Measurements from ENCODE around the gene OR13J1.

GRCh38 chr9:35914301-35914807 lies 44.2 kb upstream of the OR13J1 start:
- TF ChIP-seq, protein P1, sequence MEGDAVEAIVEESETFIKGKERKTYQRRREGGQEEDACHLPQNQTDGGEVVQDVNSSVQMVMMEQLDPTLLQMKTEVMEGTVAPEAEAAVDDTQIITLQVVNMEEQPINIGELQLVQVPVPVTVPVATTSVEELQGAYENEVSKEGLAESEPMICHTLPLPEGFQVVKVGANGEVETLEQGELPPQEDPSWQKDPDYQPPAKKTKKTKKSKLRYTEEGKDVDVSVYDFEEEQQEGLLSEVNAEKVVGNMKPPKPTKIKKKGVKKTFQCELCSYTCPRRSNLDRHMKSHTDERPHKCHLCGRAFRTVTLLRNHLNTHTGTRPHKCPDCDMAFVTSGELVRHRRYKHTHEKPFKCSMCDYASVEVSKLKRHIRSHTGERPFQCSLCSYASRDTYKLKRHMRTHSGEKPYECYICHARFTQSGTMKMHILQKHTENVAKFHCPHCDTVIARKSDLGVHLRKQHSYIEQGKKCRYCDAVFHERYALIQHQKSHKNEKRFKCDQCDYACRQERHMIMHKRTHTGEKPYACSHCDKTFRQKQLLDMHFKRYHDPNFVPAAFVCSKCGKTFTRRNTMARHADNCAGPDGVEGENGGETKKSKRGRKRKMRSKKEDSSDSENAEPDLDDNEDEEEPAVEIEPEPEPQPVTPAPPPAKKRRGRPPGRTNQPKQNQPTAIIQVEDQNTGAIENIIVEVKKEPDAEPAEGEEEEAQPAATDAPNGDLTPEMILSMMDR (conservative IDR thresholded peaks at IDR 0.05; ENCODE audit: low read depth in 2 of 2) = no peak
- TF ChIP-seq EZH2phosphoT487 (IDR thresholded peaks at IDR 0.05; ENCODE audit: unreplicated experiment) = no peak
- no peak for TF ChIP-seq ZNF114 (CRISPR knock-in tag; IDR thresholded peaks at IDR 0.05)
- TF ChIP-seq EZH2 (IDR thresholded peaks at IDR 0.05; ENCODE audit: low read depth, unreplicated experiment) = no peak
- TF ChIP-seq, protein P2, sequence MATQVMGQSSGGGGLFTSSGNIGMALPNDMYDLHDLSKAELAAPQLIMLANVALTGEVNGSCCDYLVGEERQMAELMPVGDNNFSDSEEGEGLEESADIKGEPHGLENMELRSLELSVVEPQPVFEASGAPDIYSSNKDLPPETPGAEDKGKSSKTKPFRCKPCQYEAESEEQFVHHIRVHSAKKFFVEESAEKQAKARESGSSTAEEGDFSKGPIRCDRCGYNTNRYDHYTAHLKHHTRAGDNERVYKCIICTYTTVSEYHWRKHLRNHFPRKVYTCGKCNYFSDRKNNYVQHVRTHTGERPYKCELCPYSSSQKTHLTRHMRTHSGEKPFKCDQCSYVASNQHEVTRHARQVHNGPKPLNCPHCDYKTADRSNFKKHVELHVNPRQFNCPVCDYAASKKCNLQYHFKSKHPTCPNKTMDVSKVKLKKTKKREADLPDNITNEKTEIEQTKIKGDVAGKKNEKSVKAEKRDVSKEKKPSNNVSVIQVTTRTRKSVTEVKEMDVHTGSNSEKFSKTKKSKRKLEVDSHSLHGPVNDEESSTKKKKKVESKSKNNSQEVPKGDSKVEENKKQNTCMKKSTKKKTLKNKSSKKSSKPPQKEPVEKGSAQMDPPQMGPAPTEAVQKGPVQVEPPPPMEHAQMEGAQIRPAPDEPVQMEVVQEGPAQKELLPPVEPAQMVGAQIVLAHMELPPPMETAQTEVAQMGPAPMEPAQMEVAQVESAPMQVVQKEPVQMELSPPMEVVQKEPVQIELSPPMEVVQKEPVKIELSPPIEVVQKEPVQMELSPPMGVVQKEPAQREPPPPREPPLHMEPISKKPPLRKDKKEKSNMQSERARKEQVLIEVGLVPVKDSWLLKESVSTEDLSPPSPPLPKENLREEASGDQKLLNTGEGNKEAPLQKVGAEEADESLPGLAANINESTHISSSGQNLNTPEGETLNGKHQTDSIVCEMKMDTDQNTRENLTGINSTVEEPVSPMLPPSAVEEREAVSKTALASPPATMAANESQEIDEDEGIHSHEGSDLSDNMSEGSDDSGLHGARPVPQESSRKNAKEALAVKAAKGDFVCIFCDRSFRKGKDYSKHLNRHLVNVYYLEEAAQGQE (IDR thresholded peaks at IDR 0.05; ENCODE audit: unreplicated experiment) = no peak
- no peak for TF ChIP-seq POLR2AphosphoS5 (IDR thresholded peaks at IDR 0.05; ENCODE audit: low read depth)
- TF ChIP-seq JUNB (IDR thresholded peaks at IDR 0.05; ENCODE audit: unreplicated experiment) = no peak
- TF ChIP-seq CREB1 (CRISPR knock-in tag; IDR thresholded peaks at IDR 0.05; ENCODE audit: low read depth) = no peak
- no peak for TF ChIP-seq ZNF462 (CRISPR knock-in tag; IDR thresholded peaks at IDR 0.05)
- no peak for TF ChIP-seq ETS1 (IDR thresholded peaks at IDR 0.05)
- no peak for TF ChIP-seq ZNF331 (CRISPR knock-in tag; IDR thresholded peaks at IDR 0.05; ENCODE audit: low read depth)
- TF ChIP-seq STAT1 (IDR thresholded peaks at IDR 0.05; ENCODE audit: unreplicated experiment) = no peak
- TF ChIP-seq NANOG (IDR thresholded peaks at IDR 0.05; ENCODE audit: borderline replicate concordance) = no peak

Data from GM23338 (cell line).